ENCODE results near the gene BBS9.

GRCh38 chr7:33351709-33352108, 222.3 kb downstream of the BBS9 start:
- TF ChIP-seq CTCF (IDR thresholded peaks at IDR 0.05) (no peak), POLR2A (IDR thresholded peaks at IDR 0.05) (no peak)

Data from right lobe of liver (tissue), 4 donors.